IPS-18a (cell line): ENCODE data around the gene BPHL.
A peak's percentile ranks its signal among the peaks of the same experiment; 100 is the strongest.
"Not testable (repeated sequence)": the region's sequence is repeated elsewhere in the genome, so short reads cannot be mapped to it uniquely, and the experiment has no call there.

Experiments
- H3K27ac ChIP-seq: one replicate; pipeline ENCODE4 v1.5.1; 2013; ENCODE audit warnings: low read length
- H3K27me3 ChIP-seq: one replicate; pipeline ENCODE4 v1.6.1; 2013; ENCODE audit warnings: mild to moderate bottlenecking, low read length; ENCODE audit not compliant: control insufficient read depth, insufficient read depth
- H3K36me3 ChIP-seq: one replicate; pipeline ENCODE4 v1.6.1; 2013; ENCODE audit warnings: low read depth, low read length; ENCODE audit not compliant: control insufficient read depth
- H3K4me1 ChIP-seq: one replicate; pipeline ENCODE4 v1.6.1; 2013; ENCODE audit warnings: low read depth, low read length; ENCODE audit not compliant: control insufficient read depth
- H3K4me3 ChIP-seq: one replicate; pipeline ENCODE4 v1.5.1; 2013; ENCODE audit warnings: low read length
- H3K9ac ChIP-seq: one replicate; pipeline ENCODE4 v1.6.1; 2013; ENCODE audit warnings: mild to moderate bottlenecking, low read length, moderate library complexity
- H3K9me3 ChIP-seq: one replicate; pipeline ENCODE4 v1.6.1; 2013; ENCODE audit warnings: low read depth, low read length; ENCODE audit not compliant: control insufficient read depth

BPHL gene

GRCh38 chr6:3190779-3191178, 72.3 kb downstream of the BPHL start:
- Histone ChIP-seq H3K27me3 (no peaks in the 10 kb centered on the region), H3K9ac (no peak overlapping the region), H3K9me3 (no peaks in the 10 kb centered on the region), H3K4me3 (no peak overlapping the region), H3K27ac (no peak overlapping the region), H3K36me3 (no peaks in the 10 kb centered on the region), H3K4me1 (peaks cover 28% of the 10 kb centered on the region)

GRCh38 chr6:3193102-3193849, 74.8 kb downstream of the BPHL start:
- Histone ChIP-seq H3K27ac (no peak overlapping the region), H3K36me3 (no peaks in the 10 kb centered on the region), H3K9me3 (no peaks in the 10 kb centered on the region), H3K4me1 (peaks cover 29% of the 10 kb centered on the region), H3K4me3 (no peak overlapping the region), H3K27me3 (no peaks in the 10 kb centered on the region), H3K9ac (no peak overlapping the region)

DNA sequence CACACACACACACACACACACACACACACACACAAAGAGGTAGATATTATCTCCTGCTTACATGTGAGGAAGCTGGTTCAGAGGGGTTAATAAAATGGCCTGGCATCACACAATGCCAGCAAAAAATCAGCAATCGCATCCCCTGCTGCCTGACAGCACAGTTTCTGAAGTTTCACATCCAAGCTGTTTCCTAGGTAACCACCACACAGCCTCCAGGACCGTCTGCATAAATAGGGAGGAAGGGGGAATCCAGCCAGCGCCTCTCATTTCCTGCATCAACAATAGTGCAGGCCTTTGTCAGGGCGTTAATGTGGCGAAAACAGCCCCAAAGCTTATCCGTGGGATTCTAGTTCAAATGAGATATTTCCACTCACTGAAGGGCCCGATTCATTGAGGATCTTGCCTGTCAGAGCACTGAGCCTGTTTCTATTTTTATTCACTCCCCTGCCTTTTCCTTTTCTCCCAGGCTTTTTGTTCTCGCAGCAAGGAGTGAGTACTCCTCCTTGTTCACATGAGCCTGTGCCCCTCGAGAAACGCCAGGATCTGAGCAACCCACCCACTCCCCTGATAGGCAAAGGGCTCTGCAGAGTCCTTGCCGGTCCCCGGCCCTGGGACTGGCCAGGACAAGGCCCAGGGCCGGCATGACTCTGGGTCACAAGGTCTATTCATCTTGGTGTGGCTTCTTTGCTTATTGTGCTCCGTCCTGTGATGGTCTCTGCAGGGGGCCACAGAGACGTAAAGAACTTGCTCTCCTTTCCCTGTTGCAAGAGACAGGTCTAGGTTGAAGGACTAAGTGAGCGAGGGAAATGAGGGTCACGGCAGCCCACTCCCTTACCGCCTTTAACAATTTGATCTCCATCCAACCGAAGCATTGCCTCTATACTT, 76.3 kb downstream of the BPHL start:
- Histone ChIP-seq H3K27ac (peak overlapping the region; percentile 48), H3K27me3 (no peaks in the 10 kb centered on the region), H3K9me3 (no peaks in the 10 kb centered on the region), H3K4me3 (peak overlapping the region; percentile 2), H3K9ac (peak overlapping the region; percentile 51), H3K4me1 (peaks cover 29% of the 10 kb centered on the region), H3K36me3 (no peaks in the 10 kb centered on the region)

- no peaks in the 10 kb centered on the region for H3K36me3 ChIP-seq
Measured at GRCh38 chr6:3195420-3195694, 76.8 kb downstream of the BPHL start.

DNA sequence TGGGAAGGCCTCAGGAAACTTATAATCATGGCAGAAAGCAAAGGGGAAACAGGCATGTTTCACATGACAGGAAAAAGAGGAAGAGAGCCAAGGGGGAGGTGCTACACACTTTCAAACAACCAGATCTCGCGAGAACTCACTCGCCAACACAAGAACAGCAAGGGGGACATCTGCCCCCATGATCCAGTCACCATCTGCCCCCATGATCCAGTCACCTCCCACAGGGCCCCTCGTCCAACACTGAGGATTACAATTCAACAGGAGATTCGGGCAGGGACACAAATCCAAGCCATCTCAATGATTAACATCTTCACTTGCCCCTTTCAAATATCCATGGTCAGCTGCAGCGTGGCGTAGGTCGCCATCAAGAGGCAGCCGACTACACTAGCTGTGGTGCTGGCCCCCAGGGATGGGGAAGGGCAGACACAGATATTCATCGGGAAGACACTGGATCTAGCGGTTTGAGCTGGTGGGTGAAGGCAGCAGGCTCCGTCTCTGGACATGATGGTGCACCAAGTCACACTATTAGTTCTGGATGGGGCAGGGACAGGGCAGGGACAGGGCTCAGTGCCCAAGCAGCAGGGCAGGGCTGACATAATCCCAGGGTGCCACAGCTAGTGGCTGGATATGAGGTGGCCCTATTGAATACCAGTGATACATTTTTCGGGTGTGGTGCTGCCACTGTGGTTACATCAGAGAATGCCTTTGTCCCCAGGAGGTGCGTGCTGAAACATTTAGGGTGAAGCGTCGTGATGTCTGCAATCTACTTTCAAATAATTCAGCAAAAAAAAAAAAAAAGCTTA, 77.4 kb downstream of the BPHL start:
- Histone ChIP-seq H3K4me3 (peak overlapping the region; percentile 2), H3K27me3 (no peaks in the 10 kb centered on the region), H3K4me1 (peaks cover 29% of the 10 kb centered on the region), H3K27ac (no peak overlapping the region), H3K36me3 (no peaks in the 10 kb centered on the region), H3K9ac (no peak overlapping the region), H3K9me3 (no peaks in the 10 kb centered on the region)

More at GRCh38 chr6:3195420-3195694, 76.8 kb downstream of the BPHL start:
- Histone ChIP-seq H3K27me3 (no peaks in the 10 kb centered on the region), H3K9ac (no peak overlapping the region), H3K9me3 (no peaks in the 10 kb centered on the region), H3K27ac (no peak overlapping the region), H3K4me1 (peaks cover 29% of the 10 kb centered on the region), H3K4me3 (peak overlapping the region; percentile 2)

DNA sequence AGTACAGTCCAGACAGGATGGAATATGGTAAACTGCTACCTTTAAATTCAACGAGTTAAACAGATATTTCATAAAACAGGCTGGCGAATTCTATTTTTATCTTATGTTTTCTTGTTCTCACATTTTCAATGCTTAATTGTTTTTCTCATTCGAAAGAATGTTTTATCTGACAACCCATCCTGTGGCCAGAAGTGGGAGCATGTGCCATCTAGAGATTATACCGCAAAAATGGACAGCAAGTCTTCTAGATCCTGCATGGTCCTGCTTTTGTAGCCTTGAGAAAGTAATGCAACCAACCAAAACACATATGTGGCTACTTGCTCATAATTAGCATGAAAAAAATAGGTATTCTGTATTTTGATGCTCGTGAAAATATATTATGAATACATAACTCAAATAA, 78.3 kb downstream of the BPHL start:
- no peak overlapping the region for H3K4me3 ChIP-seq
- no peak overlapping the region for H3K27ac ChIP-seq
- no peaks in the 10 kb centered on the region for H3K9me3 ChIP-seq
- no peaks in the 10 kb centered on the region for H3K27me3 ChIP-seq
- H3K4me1 ChIP-seq: peaks cover 29% of the 10 kb centered on the region
- H3K36me3 ChIP-seq: no peaks in the 10 kb centered on the region
- no peak overlapping the region for H3K9ac ChIP-seq

DNA sequence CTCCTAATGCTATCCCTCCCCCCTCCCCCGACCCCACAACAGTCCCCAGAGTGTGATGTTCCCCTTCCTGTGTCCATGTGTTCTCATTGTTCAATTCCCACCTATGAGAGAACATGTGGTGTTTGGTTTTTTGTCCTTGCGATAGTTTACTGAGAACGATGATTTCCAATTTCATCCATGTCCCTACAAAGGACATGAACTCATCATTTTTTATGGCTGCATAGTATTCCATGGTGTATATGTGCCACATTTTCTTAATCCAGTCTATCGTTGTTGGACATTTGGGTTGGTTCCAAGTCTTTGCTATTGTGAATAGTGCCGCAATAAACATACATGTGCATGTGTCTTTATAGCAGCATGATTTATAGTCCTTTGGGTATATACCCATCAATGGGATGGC, 79.2 kb downstream of the BPHL start:
- H3K9ac ChIP-seq, H3K27me3 ChIP-seq, H3K27ac ChIP-seq, H3K4me3 ChIP-seq, H3K9me3 ChIP-seq, H3K36me3 ChIP-seq: not testable (repeated sequence)
- peaks cover 28% of the 10 kb centered on the region for H3K4me1 ChIP-seq

- Histone ChIP-seq H3K36me3 (no peaks in the 10 kb centered on the region), H3K9ac (no peak overlapping the region), H3K27ac (no peak overlapping the region), H3K4me3 (no peak overlapping the region), H3K27me3 (no peaks in the 10 kb centered on the region), H3K9me3 (no peaks in the 10 kb centered on the region), H3K4me1 (peaks cover 15% of the 10 kb centered on the region)
Measured at GRCh38 chr6:3199382-3199781, 80.9 kb downstream of the BPHL start.

DNA sequence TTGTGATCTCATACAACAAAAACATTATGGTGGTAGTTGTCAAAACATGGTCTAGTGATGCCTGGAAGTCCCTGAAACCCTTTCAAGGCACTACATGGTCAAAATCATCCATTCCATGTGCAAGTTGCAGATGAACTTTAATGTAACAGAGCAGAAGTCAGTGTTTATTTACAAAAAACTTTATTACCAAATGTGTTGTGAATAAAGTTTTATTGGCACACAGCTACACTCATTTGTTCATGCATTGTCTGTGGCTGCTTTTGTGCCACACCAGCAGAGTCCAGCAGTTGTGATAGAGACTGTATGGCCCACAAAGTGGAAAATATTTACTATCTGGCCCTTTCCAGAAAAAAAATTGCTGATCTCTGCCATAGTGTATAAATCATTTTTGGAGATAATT, 82.2 kb downstream of the BPHL start:
- no peaks in the 10 kb centered on the region for H3K36me3 ChIP-seq
- H3K4me3 ChIP-seq: no peak overlapping the region
- peaks cover 2% of the 10 kb centered on the region for H3K4me1 ChIP-seq
- no peak overlapping the region for H3K9ac ChIP-seq
- no peaks in the 10 kb centered on the region for H3K9me3 ChIP-seq
- H3K27me3 ChIP-seq: no peaks in the 10 kb centered on the region
- no peak overlapping the region for H3K27ac ChIP-seq

- Histone ChIP-seq H3K4me3 (no peak overlapping the region), H3K9me3 (no peaks in the 10 kb centered on the region), H3K27ac (no peak overlapping the region), H3K27me3 (no peaks in the 10 kb centered on the region), H3K4me1 (no peaks in the 10 kb centered on the region), H3K36me3 (no peaks in the 10 kb centered on the region), H3K9ac (no peak overlapping the region)
Measured at GRCh38 chr6:3201388-3201787, 82.9 kb downstream of the BPHL start.
